ENCODE data around the gene USP6NL.
"Not testable (repeated sequence)": the region's sequence is repeated elsewhere in the genome, so short reads cannot be mapped to it uniquely, and the experiment has no call there.

The USP6NL gene

GRCh38 chr10:11444531-11445228 is 166.8 kb downstream of the USP6NL start:
- no peak for ATAC-seq
- no peak for DNase-seq

- ATAC-seq: no peak
- no peak for DNase-seq
These were observed 167.3 kb downstream of the USP6NL start for GRCh38 chr10:11444155-11444530.

- no peak for ATAC-seq
- DNase-seq: no peak
These were observed 167.8 kb downstream of the USP6NL start for GRCh38 chr10:11443468-11444154.

GRCh38 chr10:11442001-11442773 is 169.3 kb downstream of the USP6NL start:
- no peak for ATAC-seq

GRCh38 chr10:11441151-11441535 is 170.3 kb downstream of the USP6NL start:
- DNase-seq: no peak
- no peak for ATAC-seq

More at GRCh38 chr10:11442001-11442773, 169.3 kb downstream of the USP6NL start:
- DNase-seq: no peak

- DNase-seq (peak; percentile 59), ATAC-seq (peak; percentile 91)
These were observed 170.9 kb downstream of the USP6NL start for GRCh38 chr10:11440250-11441150.

GRCh38 chr10:11439523-11440053 is 171.9 kb downstream of the USP6NL start:
- DNase-seq: no peak
- no peak for ATAC-seq

GRCh38 chr10:11437391-11438142 is 173.9 kb downstream of the USP6NL start:
- DNase-seq (no peak), ATAC-seq (no peak)

GRCh38 chr10:11436445-11436844 is 175.0 kb downstream of the USP6NL start:
- ATAC-seq, DNase-seq: not testable (repeated sequence)

- DNase-seq (no peak), ATAC-seq (no peak)
These were observed 175.9 kb downstream of the USP6NL start for GRCh38 chr10:11435581-11435981.

- ATAC-seq (no peak), DNase-seq (no peak)
These were observed 177.1 kb downstream of the USP6NL start for GRCh38 chr10:11434324-11434723.

- DNase-seq (no peak), ATAC-seq (no peak)
These were observed 177.8 kb downstream of the USP6NL start for GRCh38 chr10:11433657-11434056.

- no peak for ATAC-seq
- DNase-seq: no peak
These were observed 180.3 kb downstream of the USP6NL start for GRCh38 chr10:11431216-11431555.

- ATAC-seq (no peak), DNase-seq (no peak)
These were observed 180.8 kb downstream of the USP6NL start for GRCh38 chr10:11430421-11431215.

- ATAC-seq: no peak
- DNase-seq: no peak
These were observed 181.9 kb downstream of the USP6NL start for GRCh38 chr10:11429439-11430052.

- DNase-seq (no peak), ATAC-seq (no peak)
These were observed 185.8 kb downstream of the USP6NL start for GRCh38 chr10:11425676-11426075.

GRCh38 chr10:11425296-11425610 is 186.2 kb downstream of the USP6NL start:
- DNase-seq (no peak), ATAC-seq (no peak)

- ATAC-seq: no peak
- no peak for DNase-seq
These were observed 186.8 kb downstream of the USP6NL start for GRCh38 chr10:11424456-11425295.

- ATAC-seq (no peak), DNase-seq (no peak)
These were observed 194.5 kb downstream of the USP6NL start for GRCh38 chr10:11416974-11417373.

All from stimulated activated naive CD8-positive, alpha-beta T cell treated with anti-CD3 and anti-CD28 coated beads, Interleukin-15, Interleukin-2, amounts not matched to agents 100 U/mL and 50 U/mL, for 24 hours (primary cell).